A673 (cell line): Measurements from ENCODE around the gene INTS6L.

Experiments
- EZH2 ChIP-seq: fragments of 200-600 bp; sonication (generic); IDR thresholded peaks from 2 replicates; pipeline ENCODE4 v1.6.1; 2017; ENCODE audit warnings: borderline replicate concordance, low read depth, mild to moderate bottlenecking, mixed read lengths, antibody characterized with exemption, low read length; ENCODE audit not compliant: poor library complexity, severe bottlenecking
- TF ChIP-seq, protein P1 (sequence below): fragments of 300-800, 200-600 bp; sonication (generic); conservative IDR thresholded peaks from 2 replicates; pipeline ENCODE4 v1.5.1; 2017; ENCODE audit warnings: low read depth, mild to moderate bottlenecking, antibody characterized with exemption, low read length, moderate library complexity, mixed read lengths

DNA sequence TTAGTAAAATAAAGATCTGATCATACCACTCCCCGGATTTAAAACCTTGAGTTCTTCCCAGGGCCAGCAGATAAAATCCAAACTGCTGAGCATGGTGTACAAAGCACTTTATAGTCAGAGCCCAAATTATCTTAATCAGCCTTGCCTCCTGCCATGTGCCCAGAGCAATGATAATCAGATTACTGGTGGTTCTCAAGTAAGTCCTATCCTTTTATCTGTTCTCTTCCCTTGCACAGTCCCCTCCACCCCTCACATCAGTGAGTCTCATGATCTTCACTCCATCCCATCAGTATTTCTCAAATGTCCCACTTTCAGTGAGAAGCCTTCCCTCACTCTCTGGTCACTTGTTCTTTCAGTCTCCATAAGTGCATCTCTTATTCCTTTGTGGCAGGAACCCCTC, 22.7 kb downstream of the INTS6L start:
- TF ChIP-seq, protein P1, sequence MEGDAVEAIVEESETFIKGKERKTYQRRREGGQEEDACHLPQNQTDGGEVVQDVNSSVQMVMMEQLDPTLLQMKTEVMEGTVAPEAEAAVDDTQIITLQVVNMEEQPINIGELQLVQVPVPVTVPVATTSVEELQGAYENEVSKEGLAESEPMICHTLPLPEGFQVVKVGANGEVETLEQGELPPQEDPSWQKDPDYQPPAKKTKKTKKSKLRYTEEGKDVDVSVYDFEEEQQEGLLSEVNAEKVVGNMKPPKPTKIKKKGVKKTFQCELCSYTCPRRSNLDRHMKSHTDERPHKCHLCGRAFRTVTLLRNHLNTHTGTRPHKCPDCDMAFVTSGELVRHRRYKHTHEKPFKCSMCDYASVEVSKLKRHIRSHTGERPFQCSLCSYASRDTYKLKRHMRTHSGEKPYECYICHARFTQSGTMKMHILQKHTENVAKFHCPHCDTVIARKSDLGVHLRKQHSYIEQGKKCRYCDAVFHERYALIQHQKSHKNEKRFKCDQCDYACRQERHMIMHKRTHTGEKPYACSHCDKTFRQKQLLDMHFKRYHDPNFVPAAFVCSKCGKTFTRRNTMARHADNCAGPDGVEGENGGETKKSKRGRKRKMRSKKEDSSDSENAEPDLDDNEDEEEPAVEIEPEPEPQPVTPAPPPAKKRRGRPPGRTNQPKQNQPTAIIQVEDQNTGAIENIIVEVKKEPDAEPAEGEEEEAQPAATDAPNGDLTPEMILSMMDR = no peak
- no peak for TF ChIP-seq EZH2
